HCT116 (cell line): ENCODE data around the gene ST6GALNAC2. TPM values are rescaled to one million over a fixed set of nuclear protein-coding genes. Genes with fewer than 3 reads are reported as not detected.

ENCODE experiments used
- ATAC-seq: fragments of 200-7000 bp; cut with Tn5 transposase; 2 replicates; pipeline ENCODE4 v1.9.1; 2020; ENCODE audit warnings: mild to moderate bottlenecking, moderate library complexity
- BruUV-seq: library from RNA; stranded (reverse); fragments of 400-500 nt; replicated peaks from 2 replicates; lab custom pipeline; 2021; lab: Mats Ljungman, UMichigan
- CTCF ChIA-PET: fragments of 300-600 bp; sonication (Branson Sonifier 250); formaldehyde crosslinking; loops from one replicate; lab custom pipeline; 2021; ENCODE audit warnings: antibody characterized with exemption; lab: Charles Lee
- POLR2A ChIA-PET: fragments of 300-600, 350-600 bp; sonication (Branson Sonifier 250); formaldehyde crosslinking; loops from one replicate; lab custom pipeline; 2021; ENCODE audit warnings: antibody characterized with exemption; lab: Charles Lee
- RAD21 ChIA-PET, 2 experiments: fragments of 300-600 bp; sonication (Branson Sonifier 250); formaldehyde crosslinking; loops; one replicate each; lab custom pipeline; 2023; ENCODE audit warnings: low total read pairs in 2 of 2; ENCODE audit not compliant: uncharacterized antibody in 2 of 2, unreplicated experiment in 2 of 2, low non-redundant PET in 1 of 2; lab: Charles Lee
- DNase-seq: peaks from one replicate; pipeline ENCODE4 v3.0.0-alpha.2; 2010; ENCODE audit warnings: low read depth, low spot score
- H2AFZ ChIP-seq: fragments of 200-600 bp; shearing (Covaris generic), sonication (generic); 2 replicates; pipeline ENCODE4 v1.6.1; 2017; ENCODE audit warnings: low read depth, mixed run types, mixed read lengths, antibody characterized with exemption, low read length; ENCODE audit not compliant: poor library complexity, severe bottlenecking
- H3K27ac ChIP-seq: 2 replicates; pipeline ENCODE4 v1.5.1; 2012; ENCODE audit warnings: low read depth, low read length
- H3K27me3 ChIP-seq: fragments of 200-600 bp; sonication (generic); 2 replicates; pipeline ENCODE4 v1.6.1; 2016; ENCODE audit warnings: mixed run types, low read length, mixed read lengths; ENCODE audit not compliant: insufficient read depth
- H3K36me3 ChIP-seq, 2 experiments: fragments of 200-500 bp in 1 of 2; fragments of 200-600 bp in 1 of 2; sonication (Bioruptor generic) in 1 of 2; sonication (generic) in 1 of 2; 2 replicates each; pipeline versions ENCODE4 v1.5.1 to v1.6.1; 2014 to 2016; ENCODE audit warnings: low read length in 2 of 2, inconsistent platforms in 1 of 2, mixed read lengths in 1 of 2, mixed run types in 1 of 2; ENCODE audit not compliant: insufficient read depth in 2 of 2, control insufficient read depth in 1 of 2
- H3K4me1 ChIP-seq, 2 experiments: fragments of 200-600 bp in 1 of 2; sonication (generic) in 1 of 2; 2 replicates each; pipeline versions ENCODE4 v1.5.1 to v1.6.1; 2012 to 2017; ENCODE audit warnings: low read length in 2 of 2, inconsistent platforms in 1 of 2, mild to moderate bottlenecking in 1 of 2, mixed read lengths in 1 of 2, mixed run types in 1 of 2, moderate library complexity in 1 of 2; ENCODE audit not compliant: insufficient read depth in 2 of 2, control insufficient read depth in 1 of 2
- H3K4me2 ChIP-seq: fragments of 200-600 bp; sonication (generic); 2 replicates; pipeline ENCODE4 v1.6.1; 2017; ENCODE audit warnings: mixed run types, low read length, mixed read lengths
- H3K4me3 ChIP-seq, 2 experiments: fragments of 200-600 bp in 1 of 2; sonication (generic) in 1 of 2; replicated peaks in 1 of 2; 2 replicates each; pipeline ENCODE4 v1.5.1; 2011 to 2016; ENCODE audit warnings: low read length in 2 of 2, control low read depth in 1 of 2, low read depth in 1 of 2, mild to moderate bottlenecking in 1 of 2, mixed read lengths in 1 of 2, mixed run types in 1 of 2
- H3K79me2 ChIP-seq: fragments of 200-600 bp; sonication (generic); 2 replicates; pipeline ENCODE4 v1.6.1; 2017; ENCODE audit warnings: mild to moderate bottlenecking, mixed run types, low read length, moderate library complexity, mixed read lengths; ENCODE audit not compliant: insufficient read depth
- H3K9ac ChIP-seq: fragments of 200-600 bp; sonication (generic); 2 replicates; pipeline ENCODE4 v1.6.1; 2016; ENCODE audit warnings: low read length, mixed read lengths
- H3K9me2 ChIP-seq: fragments of 200-600 bp; sonication (generic), shearing (Covaris generic); 2 replicates; pipeline ENCODE4 v1.6.1; 2017; ENCODE audit warnings: mixed run types, mild to moderate bottlenecking, moderate library complexity; ENCODE audit not compliant: insufficient read depth
- H3K9me3 ChIP-seq, 2 experiments: fragments of 200-500 bp in 1 of 2; fragments of 200-600 bp in 1 of 2; sonication (Bioruptor generic) in 1 of 2; sonication (generic) in 1 of 2; 2 replicates each; pipeline ENCODE4 v1.6.1; 2014 to 2017; ENCODE audit warnings: low read length in 2 of 2, mixed read lengths in 2 of 2, inconsistent platforms in 1 of 2, low read depth in 1 of 2, mild to moderate bottlenecking in 1 of 2, mixed run types in 1 of 2, moderate library complexity in 1 of 2; ENCODE audit not compliant: control insufficient read depth in 1 of 2, insufficient read depth in 1 of 2
- H4K20me1 ChIP-seq: fragments of 200-600 bp; sonication (generic), shearing (Covaris generic); 2 replicates; pipeline ENCODE4 v1.6.1; 2017; ENCODE audit warnings: mixed run types, mild to moderate bottlenecking, moderate library complexity; ENCODE audit not compliant: insufficient read depth
- CBX3 ChIP-seq: IDR thresholded peaks from 2 replicates; pipeline ENCODE4 v1.6.1; 2012; ENCODE audit warnings: low read depth
- EGR1 ChIP-seq: IDR thresholded peaks from 2 replicates; pipeline ENCODE4 v1.6.1; 2012; ENCODE audit warnings: low read depth
- FOSL1 ChIP-seq: IDR thresholded peaks from 2 replicates; pipeline ENCODE4 v1.6.1; 2012; ENCODE audit warnings: low read depth
- POLR2AphosphoS5 ChIP-seq: IDR thresholded peaks from 2 replicates; pipeline ENCODE4 v1.6.1; 2011; ENCODE audit warnings: mild to moderate bottlenecking, low read depth, low read length, moderate library complexity
- TCF7L2 ChIP-seq: IDR thresholded peaks from 2 replicates; pipeline ENCODE4 v1.7.0; 2011; ENCODE audit warnings: borderline replicate concordance, inconsistent platforms; ENCODE audit not compliant: insufficient read depth, insufficient read length; ENCODE audit errors: extremely low read depth
- intact Hi-C: fragments of 100-400 bp; cut with micrococcal nuclease; formaldehyde crosslinking; loops from 2 replicates; pipeline ENCODE4 v1.10.0; 2022
- total RNA-seq: library from RNA; stranded (reverse); gene quantifications from one replicate; pipeline ENCODE4 v1.2.1, GENCODE V29; 2021; ENCODE audit not compliant: unreplicated experiment
- TF ChIP-seq, protein P1 (sequence below): IDR thresholded peaks from 2 replicates; pipeline ENCODE4 v1.6.1; 2012; ENCODE audit warnings: low read depth
- TF ChIP-seq, protein P2 (sequence below): IDR thresholded peaks from 2 replicates; pipeline ENCODE4 v1.6.1; 2012

ST6GALNAC2 gene
- total RNA-seq, 1 experiment from 2014 or later: 14.7 TPM

DNA sequence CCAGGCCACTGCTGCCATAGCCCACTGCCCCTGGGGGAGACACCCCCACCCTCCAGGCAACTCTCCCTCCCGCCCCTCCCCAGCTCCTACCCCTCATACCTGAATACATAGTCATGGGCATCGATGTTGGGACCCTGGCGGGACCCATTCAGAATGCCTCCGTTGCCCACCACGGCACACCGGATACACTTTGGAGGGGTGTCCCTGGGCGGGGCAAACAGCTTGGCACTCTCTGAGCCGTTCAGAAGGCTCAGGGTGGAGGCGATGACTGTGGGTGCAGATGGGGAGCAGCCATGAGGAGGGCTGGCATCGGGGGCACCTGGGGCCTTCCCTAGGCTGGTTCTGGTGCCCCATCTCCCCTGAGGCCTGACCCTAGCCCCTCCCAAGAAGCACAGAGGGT, 12.6 kb downstream of the ST6GALNAC2 start (continued):
- TF ChIP-seq, protein P1, sequence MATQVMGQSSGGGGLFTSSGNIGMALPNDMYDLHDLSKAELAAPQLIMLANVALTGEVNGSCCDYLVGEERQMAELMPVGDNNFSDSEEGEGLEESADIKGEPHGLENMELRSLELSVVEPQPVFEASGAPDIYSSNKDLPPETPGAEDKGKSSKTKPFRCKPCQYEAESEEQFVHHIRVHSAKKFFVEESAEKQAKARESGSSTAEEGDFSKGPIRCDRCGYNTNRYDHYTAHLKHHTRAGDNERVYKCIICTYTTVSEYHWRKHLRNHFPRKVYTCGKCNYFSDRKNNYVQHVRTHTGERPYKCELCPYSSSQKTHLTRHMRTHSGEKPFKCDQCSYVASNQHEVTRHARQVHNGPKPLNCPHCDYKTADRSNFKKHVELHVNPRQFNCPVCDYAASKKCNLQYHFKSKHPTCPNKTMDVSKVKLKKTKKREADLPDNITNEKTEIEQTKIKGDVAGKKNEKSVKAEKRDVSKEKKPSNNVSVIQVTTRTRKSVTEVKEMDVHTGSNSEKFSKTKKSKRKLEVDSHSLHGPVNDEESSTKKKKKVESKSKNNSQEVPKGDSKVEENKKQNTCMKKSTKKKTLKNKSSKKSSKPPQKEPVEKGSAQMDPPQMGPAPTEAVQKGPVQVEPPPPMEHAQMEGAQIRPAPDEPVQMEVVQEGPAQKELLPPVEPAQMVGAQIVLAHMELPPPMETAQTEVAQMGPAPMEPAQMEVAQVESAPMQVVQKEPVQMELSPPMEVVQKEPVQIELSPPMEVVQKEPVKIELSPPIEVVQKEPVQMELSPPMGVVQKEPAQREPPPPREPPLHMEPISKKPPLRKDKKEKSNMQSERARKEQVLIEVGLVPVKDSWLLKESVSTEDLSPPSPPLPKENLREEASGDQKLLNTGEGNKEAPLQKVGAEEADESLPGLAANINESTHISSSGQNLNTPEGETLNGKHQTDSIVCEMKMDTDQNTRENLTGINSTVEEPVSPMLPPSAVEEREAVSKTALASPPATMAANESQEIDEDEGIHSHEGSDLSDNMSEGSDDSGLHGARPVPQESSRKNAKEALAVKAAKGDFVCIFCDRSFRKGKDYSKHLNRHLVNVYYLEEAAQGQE: no peak
- TF ChIP-seq POLR2AphosphoS5 (no peak), TCF7L2 (no peak), FOSL1 (no peak), CBX3 (no peak), EGR1 (no peak)
- TF ChIP-seq, all 23 proteins: peak for 0

DNA sequence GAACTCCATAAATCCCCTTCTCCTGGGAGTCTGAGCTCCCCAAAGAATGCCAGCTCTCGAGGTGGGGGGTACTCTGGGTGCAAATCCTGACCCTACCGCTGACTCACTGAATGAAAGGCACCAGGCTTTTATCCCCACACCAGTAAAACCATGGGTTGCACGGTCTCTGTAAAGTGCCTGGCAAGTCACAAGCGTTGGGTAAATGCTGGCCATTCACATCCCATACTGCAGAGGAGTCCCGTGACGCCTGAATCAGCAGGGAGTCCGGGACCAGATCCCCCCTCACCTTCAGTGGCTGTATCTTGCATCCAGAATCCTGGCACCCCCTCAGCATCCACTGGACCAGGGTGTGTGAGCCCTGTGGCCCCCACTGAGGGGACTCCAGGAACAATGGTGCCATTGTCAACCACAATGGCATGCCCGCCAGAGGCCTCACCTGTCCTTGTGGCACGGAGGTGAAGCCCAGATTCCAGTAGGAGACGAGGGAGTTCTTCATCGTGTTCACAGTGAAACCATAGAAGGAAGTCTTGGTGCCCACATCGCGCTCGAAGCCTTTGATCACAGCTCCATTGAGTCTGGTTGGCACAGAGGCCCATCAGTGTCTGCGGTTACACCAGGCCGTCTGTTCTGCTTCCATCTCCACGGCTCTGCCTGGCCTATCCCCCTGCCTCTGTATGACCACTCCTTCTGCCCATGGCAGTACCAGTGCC, 13.3 kb downstream of the ST6GALNAC2 start:
- Histone ChIP-seq H3K79me2 (no peaks in the 10 kb centered on the region), H3K4me1 (peaks cover 0 to 16% of the 10 kb centered on the region in 2 experiments; a peak in 1 of 4 replicates), H4K20me1 (peaks cover 2% of the 10 kb centered on the region; the same call in 1 of the 2 replicates), H3K4me3 (no peak overlapping the region), H3K27ac (no peak overlapping the region), H3K9me3 (no peaks in the 10 kb centered on the region), H2AFZ (no peak overlapping the region), H3K9ac (no peak overlapping the region), H3K27me3 (no peaks in the 10 kb centered on the region), H3K36me3 (peaks cover 0 to under 1% of the 10 kb centered on the region in 2 experiments; a peak in 1 of 4 replicates), H3K4me2 (no peak overlapping the region), H3K9me2 (no peaks in the 10 kb centered on the region)
- TF ChIP-seq CBX3: no peak
- TF ChIP-seq, protein P2, sequence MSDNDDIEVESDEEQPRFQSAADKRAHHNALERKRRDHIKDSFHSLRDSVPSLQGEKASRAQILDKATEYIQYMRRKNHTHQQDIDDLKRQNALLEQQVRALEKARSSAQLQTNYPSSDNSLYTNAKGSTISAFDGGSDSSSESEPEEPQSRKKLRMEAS: no peak
- ChIA-PET RAD21 (no interaction called here), CTCF (no interaction called here), POLR2A (interaction anchor here (2.7 kb wide), 1 partner anchor 15 kb away, joined by 12 read pairs; no protein-coding TSS in a partner anchor)
- ATAC-seq (no peak), DNase-seq (no peak)
- intact Hi-C loops: no loop called here
- no TSS peak for BruUV-seq
